Measurements from ENCODE around the gene HMCN1.

DNA sequence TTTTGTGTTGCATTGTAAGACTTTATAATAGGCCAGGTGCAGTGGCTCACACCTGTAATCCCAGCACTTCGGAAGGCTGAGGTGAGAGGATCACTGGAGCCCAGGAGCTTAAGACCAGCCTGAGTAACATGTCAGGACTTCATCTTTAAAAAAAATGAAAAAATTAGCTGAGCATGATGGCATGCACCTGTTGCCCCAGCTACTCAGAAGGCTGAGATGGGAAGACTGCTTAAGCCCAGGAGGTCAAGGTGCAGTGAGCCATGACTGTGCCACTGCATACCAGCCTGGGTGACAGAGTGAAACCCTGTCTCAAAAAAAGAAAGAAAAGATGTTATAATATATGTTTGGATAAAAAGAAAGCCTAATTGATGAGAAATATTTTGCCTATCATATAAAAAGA is 34.9 kb downstream of the HMCN1 start:
- TF ChIP-seq, protein P1, sequence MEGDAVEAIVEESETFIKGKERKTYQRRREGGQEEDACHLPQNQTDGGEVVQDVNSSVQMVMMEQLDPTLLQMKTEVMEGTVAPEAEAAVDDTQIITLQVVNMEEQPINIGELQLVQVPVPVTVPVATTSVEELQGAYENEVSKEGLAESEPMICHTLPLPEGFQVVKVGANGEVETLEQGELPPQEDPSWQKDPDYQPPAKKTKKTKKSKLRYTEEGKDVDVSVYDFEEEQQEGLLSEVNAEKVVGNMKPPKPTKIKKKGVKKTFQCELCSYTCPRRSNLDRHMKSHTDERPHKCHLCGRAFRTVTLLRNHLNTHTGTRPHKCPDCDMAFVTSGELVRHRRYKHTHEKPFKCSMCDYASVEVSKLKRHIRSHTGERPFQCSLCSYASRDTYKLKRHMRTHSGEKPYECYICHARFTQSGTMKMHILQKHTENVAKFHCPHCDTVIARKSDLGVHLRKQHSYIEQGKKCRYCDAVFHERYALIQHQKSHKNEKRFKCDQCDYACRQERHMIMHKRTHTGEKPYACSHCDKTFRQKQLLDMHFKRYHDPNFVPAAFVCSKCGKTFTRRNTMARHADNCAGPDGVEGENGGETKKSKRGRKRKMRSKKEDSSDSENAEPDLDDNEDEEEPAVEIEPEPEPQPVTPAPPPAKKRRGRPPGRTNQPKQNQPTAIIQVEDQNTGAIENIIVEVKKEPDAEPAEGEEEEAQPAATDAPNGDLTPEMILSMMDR (IDR thresholded peaks at IDR 0.05), result no peak
- TF ChIP-seq POLR2A (IDR thresholded peaks at IDR 0.05) (no peak), EP300 (IDR thresholded peaks at IDR 0.05) (no peak)
